Esophagus squamous epithelium (tissue), 5 donors: Measurements from ENCODE around the gene CYP39A1. TPM values are rescaled to one million over a fixed set of nuclear protein-coding genes. Genes with fewer than 3 reads are reported as not detected.
A peak's percentile ranks its signal among the peaks of the same experiment; 100 is the strongest.

Experiments used
- DNase-seq: peaks from one replicate; lab custom pipeline; 2025; lab: John Stamatoyannopoulos, UW
- H3K27ac ChIP-seq, 4 donors: fragments of 200-600 bp; sonication (generic); one replicate each; pipeline ENCODE4 v1.5.1; 2016 to 2019; ENCODE audit warnings: mild to moderate bottlenecking in 1 of 4
- H3K27me3 ChIP-seq, 4 donors: fragments of 200-600 bp; sonication (generic); 1 replicate in 3 of 4; 2 replicates in 1 of 4; pipeline versions ENCODE4 v1.5.1 to v1.6.0; 2017 to 2021; ENCODE audit warnings: antibody characterized with exemption in 1 of 4
- H3K36me3 ChIP-seq, 3 donors: fragments of 200-600 bp; sonication (generic); one replicate each; pipeline ENCODE4 v1.5.1; 2016 to 2019
- H3K4me1 ChIP-seq, 3 donors: fragments of 200-600 bp; sonication (generic); one replicate each; pipeline ENCODE4 v1.5.1; 2017 to 2019
- H3K4me3 ChIP-seq, 4 donors: fragments of 200-600 bp; sonication (generic); 1 replicate in 3 of 4; 2 replicates in 1 of 4; pipeline ENCODE4 v1.5.1; 2016 to 2019; ENCODE audit warnings: mild to moderate bottlenecking in 2 of 4, moderate library complexity in 1 of 4
- H3K9me3 ChIP-seq, 3 donors: fragments of 200-600 bp; sonication (generic); one replicate each; pipeline ENCODE4 v1.5.1; 2016 to 2019
- POLR2A ChIP-seq, 4 donors: fragments of 450-650 bp; IDR thresholded peaks; one replicate each; pipeline ENCODE4 v1.6.1; 2017; ENCODE audit warnings: antibody characterized with exemption in 4 of 4, mild to moderate bottlenecking in 4 of 4, moderate library complexity in 3 of 4
- WGBS, 2 donors: methylation state at CpG; one replicate each; pipeline ENCODE4 v1.1.5; 2018; 5-methylcytosine and 5-hydroxymethylcytosine counted together
- intact Hi-C: fragments of 100-400 bp; cut with DNase I; formaldehyde crosslinking; loops from one replicate; pipeline ENCODE4 v1.15.0; 2022
- total RNA-seq, 4 donors: library from RNA; depleted of rRNA; stranded (reverse); fragments of >200 nt; gene quantifications; one replicate each; pipeline ENCODE4 v1.1.0, GENCODE V29; 2016
- TF ChIP-seq, protein P1 (sequence below), 6 experiments: fragments of 450-650 bp in 4 of 6; fragments of 200-600 bp in 2 of 6; sonication (generic) in 2 of 6; IDR thresholded peaks; one replicate each; pipeline ENCODE4 v1.5.1; 2016 to 2019; ENCODE audit warnings: antibody characterized with exemption in 6 of 6, mild to moderate bottlenecking in 4 of 6, moderate library complexity in 4 of 6
- donor health status: DM: yes; HTN: yes; CAD: no.

CYP39A1 gene
- total RNA-seq, 4 donors from 2014 or later, result 2.8 to 9.2 (median 5.1) TPM

DNA sequence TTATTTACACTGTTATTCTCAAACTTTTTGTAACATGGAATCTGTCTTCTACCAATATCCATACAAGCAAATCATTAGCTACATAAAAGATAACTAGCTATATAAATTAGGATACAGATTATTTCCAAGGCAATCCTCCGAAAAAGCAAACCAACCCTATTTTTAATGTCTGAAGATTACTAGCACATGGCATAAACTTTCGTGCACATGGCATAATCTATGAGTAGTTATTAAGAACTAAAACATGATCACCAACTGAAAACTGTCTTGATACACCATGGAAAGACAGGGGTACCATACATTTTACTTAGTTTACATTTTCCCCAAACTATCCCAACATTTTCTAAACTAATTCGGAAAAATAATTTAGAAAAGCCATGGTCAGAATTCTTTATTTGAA lies 54.4 kb downstream of the CYP39A1 start:
- Histone ChIP-seq H3K9me3 (no peaks in the 10 kb centered on the region), H3K4me1 (no peaks in the 10 kb centered on the region), H3K36me3 (peaks cover 0 to 5% (median 0%) of the 10 kb centered on the region in 3 donors), H3K27ac (no peak overlapping the region), H3K27me3 (no peaks in the 10 kb centered on the region), H3K4me3 (no peak overlapping the region)
- 78 to 85% methylated on average over 3 of the region's 3 CpGs for WGBS, 2 donors
- DNase-seq, result no peak
- TF ChIP-seq, protein P1, sequence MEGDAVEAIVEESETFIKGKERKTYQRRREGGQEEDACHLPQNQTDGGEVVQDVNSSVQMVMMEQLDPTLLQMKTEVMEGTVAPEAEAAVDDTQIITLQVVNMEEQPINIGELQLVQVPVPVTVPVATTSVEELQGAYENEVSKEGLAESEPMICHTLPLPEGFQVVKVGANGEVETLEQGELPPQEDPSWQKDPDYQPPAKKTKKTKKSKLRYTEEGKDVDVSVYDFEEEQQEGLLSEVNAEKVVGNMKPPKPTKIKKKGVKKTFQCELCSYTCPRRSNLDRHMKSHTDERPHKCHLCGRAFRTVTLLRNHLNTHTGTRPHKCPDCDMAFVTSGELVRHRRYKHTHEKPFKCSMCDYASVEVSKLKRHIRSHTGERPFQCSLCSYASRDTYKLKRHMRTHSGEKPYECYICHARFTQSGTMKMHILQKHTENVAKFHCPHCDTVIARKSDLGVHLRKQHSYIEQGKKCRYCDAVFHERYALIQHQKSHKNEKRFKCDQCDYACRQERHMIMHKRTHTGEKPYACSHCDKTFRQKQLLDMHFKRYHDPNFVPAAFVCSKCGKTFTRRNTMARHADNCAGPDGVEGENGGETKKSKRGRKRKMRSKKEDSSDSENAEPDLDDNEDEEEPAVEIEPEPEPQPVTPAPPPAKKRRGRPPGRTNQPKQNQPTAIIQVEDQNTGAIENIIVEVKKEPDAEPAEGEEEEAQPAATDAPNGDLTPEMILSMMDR (IDR thresholded peaks at IDR 0.05), result no peak
- TF ChIP-seq POLR2A (IDR thresholded peaks at IDR 0.05), result no peak
- intact Hi-C loops, result no loop called here

DNA sequence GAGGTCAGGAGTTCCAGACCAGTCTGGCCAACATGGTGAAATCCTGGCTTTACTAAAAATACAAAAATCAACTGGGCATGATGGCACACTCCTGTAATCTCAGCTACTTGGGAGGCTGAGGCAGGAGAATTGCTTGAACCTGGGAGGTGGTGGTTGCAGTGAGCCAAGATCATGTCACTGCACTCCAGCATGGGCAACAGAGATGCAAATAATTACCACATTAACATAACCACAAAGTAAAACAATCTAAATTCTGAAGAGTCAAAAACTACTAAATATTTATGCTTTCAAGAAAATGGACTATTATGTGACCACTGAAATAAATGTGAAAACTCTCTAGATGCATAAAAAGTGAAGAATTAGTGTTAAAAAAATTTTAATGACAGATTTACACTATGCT lies 59.9 kb downstream of the CYP39A1 start:
- H3K4me1 ChIP-seq, result no peaks in the 10 kb centered on the region
- H3K9me3 ChIP-seq, result no peaks in the 10 kb centered on the region
- TF ChIP-seq POLR2A (IDR thresholded peaks at IDR 0.05), result no peak
- TF ChIP-seq, protein P1 (IDR thresholded peaks at IDR 0.05), result no peak
- H3K27ac ChIP-seq, result no peak overlapping the region
- intact Hi-C loops, result no loop called here
- DNase-seq, result no peak
- H3K27me3 ChIP-seq, result no peaks in the 10 kb centered on the region
- no peaks in the 10 kb centered on the region for H3K36me3 ChIP-seq
- no peak overlapping the region for H3K4me3 ChIP-seq

DNA sequence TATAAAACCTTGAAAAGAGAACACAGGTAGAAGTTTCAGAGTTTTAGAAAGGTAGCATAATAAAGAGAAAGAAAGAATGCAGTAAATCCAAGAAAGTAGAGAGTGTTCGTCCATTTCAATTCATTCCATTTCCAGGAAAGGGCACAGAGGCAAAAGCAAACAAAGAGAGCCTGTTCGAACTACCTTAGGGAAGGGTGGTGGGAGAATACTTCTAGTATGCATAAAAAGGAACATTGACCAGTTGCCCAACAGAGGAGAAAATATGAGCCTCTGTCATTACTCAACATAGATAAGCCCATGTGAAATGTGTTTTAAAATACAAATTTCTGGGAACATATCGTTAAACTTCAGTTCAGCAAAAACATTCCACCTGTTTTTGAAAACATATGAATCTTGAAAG lies 60.6 kb downstream of the CYP39A1 start:
- intact Hi-C loops, result no loop called here
- Histone ChIP-seq H3K9me3 (no peaks in the 10 kb centered on the region), H3K4me3 (no peak overlapping the region), H3K27ac (no peak overlapping the region), H3K36me3 (no peaks in the 10 kb centered on the region), H3K27me3 (no peaks in the 10 kb centered on the region), H3K4me1 (no peaks in the 10 kb centered on the region)
- no peak for TF ChIP-seq POLR2A (IDR thresholded peaks at IDR 0.05)
- TF ChIP-seq, protein P1 (IDR thresholded peaks at IDR 0.05), result no peak
- 54 to 79% methylated on average over 3 of the region's 3 CpGs for WGBS, 2 donors
- DNase-seq, result no peak

DNA sequence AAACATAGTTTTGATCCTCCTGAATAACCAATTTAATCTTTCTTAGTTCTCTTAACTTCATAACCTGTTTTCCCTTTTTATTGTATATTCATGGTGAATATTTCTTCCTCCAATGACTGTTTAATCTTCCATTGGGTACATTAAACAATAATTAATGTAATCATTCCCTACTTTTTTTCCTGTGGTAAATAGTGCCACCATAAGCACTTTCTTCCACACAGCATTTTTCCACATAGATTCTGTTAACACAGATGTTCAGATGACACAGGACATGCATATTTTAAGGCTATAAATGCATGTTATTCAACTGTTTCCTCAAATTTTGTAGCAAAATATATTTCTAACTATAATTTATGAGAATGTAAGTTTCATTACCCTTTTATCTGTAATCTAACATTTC lies 61.9 kb downstream of the CYP39A1 start:
- H3K9me3 ChIP-seq, result no peaks in the 10 kb centered on the region
- intact Hi-C loops, result no loop called here
- no peaks in the 10 kb centered on the region for H3K36me3 ChIP-seq
- no peaks in the 10 kb centered on the region for H3K27me3 ChIP-seq
- no peak overlapping the region for H3K27ac ChIP-seq
- DNase-seq, result no peak
- no peak overlapping the region for H3K4me3 ChIP-seq
- H3K4me1 ChIP-seq, result peaks cover 0 to 5% (median 0%) of the 10 kb centered on the region in 3 donors
- TF ChIP-seq, protein P1 (IDR thresholded peaks at IDR 0.05), result no peak
- no peak for TF ChIP-seq POLR2A (IDR thresholded peaks at IDR 0.05)

DNA sequence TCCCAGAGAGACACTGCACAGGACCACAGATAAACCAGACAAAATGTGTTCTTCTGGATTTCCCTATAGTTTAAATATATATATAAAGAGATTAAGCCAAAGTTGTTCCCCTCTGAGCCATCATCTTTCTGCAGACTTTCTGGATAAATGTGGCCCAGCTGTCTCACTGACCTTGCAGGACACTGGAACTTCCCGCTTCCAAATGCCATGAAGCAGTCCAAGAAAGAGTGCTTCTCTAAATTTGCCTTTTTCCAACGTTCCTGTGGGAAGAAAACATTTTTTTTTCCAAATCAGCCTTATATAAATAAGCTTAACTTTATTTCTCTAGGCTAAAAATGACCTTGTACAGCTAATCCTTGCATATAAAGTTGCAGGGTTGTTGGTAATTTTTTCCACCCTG lies 65.7 kb downstream of the CYP39A1 start:
- no peaks in the 10 kb centered on the region for H3K9me3 ChIP-seq
- no peak for TF ChIP-seq POLR2A (IDR thresholded peaks at IDR 0.05)
- TF ChIP-seq, protein P1 (IDR thresholded peaks at IDR 0.05), result no peak
- no peaks in the 10 kb centered on the region for H3K27me3 ChIP-seq
- intact Hi-C loops, result no loop called here
- no peak for DNase-seq
- 42 to 43% methylated on average over 2 of the region's 2 CpGs for WGBS, 2 donors
- H3K36me3 ChIP-seq, result no peaks in the 10 kb centered on the region
- H3K4me3 ChIP-seq, result no peak overlapping the region
- H3K27ac ChIP-seq, result peak overlapping the region in 2 of 4 donors; percentile 21 to 25
- peaks cover 0 to 5% (median 0%) of the 10 kb centered on the region in 3 donors for H3K4me1 ChIP-seq
